Stimulated activated CD8-positive, alpha-beta memory T cell treated with anti-CD3 and anti-CD28 coated beads, Interleukin-15, amount 100 ng/mL, for 4 hours (primary cell): ENCODE data around the gene SLC13A2.

ENCODE experiments used
- DNase-seq, 2 donors: peaks; one replicate each; pipeline ENCODE4 v3.0.0-alpha.2; 2020; ENCODE audit warnings: low read depth in 2 of 2

The SLC13A2 gene

DNA sequence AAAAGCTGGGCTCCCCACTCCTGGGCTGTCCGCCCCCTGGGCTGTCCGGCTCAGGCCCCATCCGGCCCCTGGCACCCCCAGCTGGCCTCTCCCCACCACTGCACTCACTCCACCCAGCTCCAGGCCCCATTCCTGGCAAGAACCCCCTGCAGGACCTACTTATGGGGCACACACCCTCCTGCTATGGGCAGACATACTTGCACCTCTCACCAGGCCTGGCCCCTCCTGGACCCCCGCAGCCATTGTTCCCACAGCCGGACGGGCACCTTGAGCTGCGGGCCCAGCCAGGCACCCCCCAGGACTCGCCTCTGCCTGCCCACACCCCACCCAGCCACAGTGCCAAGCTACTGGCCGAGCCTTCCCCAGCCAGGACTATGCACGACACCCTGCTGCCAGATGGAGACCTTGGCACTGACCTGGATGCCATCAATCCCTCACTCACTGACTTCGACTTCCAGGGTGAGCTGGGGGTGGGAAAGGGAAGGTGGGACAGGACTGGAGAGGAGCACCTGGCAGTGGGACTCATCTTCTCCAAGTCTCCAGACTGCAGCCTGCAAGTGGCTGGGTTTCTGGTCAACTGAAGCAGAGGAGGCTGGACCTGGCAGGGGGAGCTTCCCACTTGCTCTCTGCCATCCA lies 61.4 kb downstream of the SLC13A2 start:
- DNase-seq = no peak

- no peak for DNase-seq
Observed at GRCh38 chr17:28536532-28537218, 63.2 kb downstream of the SLC13A2 start.

DNA sequence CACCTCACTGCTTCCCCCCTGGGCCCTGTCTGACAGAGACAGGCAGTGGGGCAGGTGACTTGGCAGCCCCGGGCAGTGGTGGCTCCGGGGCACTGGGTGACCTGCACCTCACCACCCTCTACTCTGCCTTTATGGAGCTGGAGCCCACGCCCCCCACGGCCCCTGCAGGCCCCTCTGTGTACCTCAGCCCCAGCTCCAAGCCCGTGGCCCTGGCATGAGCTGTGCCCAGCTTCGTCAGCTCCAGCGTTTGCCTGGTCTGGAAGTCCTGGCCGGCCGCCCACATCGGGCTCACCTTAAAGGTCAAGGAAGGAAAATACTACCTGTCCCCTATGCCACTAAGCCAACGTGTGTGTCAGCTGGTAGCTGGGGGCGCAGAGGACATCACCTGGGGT lies 63.8 kb downstream of the SLC13A2 start:
- DNase-seq = no peak

- no peak for DNase-seq
Observed at GRCh38 chr17:28538296-28538895, 65.0 kb downstream of the SLC13A2 start.

- DNase-seq = no peak
Observed at GRCh38 chr17:28540231-28540630, 66.8 kb downstream of the SLC13A2 start.

GRCh38 chr17:28541439-28541838 lies 68.0 kb downstream of the SLC13A2 start:
- no peak for DNase-seq

DNA sequence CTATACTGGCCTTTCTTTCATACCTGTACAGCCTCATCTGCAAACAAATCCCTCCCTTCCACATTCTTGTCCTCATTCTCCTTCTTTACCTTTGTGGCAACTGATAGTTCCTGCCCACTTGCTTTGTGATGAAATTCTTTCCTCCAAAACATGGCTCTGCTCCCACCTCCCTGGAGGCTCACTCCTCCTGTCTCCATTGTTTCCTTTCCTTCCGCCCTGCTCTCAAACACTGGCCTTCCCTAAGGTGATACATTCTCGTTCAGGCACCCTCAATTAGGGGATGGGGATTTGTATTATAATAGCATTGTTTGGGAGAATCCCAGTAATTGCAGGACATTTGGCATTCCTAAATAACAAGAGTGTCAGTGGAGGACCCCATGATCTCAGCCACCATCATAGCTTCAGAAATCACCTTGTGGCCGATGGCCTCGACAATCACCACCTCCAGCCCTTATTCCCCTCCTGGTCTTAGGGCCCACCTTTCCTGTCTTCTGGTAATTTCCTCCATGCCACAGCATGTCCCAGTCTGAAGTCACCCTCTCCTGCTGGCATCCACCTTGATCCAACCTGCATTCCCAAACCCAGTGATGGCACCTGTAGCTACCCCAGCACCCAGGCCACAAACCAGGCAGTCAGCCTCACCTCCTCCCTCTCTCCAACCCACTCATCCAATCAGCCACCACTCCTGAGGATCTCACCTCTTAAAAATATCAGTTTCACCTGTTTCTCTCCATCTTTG lies 71.1 kb downstream of the SLC13A2 start:
- no peak for DNase-seq

GRCh38 chr17:28545141-28545503 lies 71.7 kb downstream of the SLC13A2 start:
- DNase-seq = no peak

DNA sequence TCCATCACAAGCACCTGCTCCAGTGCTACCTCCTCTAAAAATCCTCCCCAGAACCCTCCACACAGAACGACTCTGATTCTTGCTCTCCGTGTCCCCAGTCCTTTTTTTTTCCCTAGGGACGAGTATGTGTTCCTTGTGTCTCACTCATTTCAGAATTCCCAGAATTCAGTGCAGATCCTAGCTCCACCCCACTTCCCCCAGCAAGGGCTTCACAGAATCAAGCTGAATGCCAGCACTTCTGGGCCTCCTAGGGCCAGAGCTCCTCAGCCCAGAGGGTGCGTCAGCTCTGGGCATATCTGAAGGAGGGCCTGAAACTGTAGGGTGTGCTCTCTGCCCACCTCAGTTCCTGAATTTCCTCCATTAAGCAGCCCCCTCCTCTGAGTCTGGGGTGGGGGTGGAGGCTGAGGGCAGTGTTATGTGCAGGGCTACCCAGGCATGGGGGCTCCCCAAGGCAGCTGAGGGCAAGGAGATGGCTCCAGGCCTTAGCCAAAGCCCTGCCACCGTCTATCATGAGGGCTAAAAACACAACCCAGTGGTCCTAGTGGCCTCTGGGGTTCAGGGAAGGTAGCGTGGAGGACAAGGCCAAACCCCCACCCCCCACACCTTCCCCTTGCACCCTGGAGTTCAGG lies 72.5 kb downstream of the SLC13A2 start:
- DNase-seq = no peak

GRCh38 chr17:28547096-28547622 lies 73.7 kb downstream of the SLC13A2 start:
- no peak for DNase-seq
